A549 (cell line): ENCODE results near the gene C10orf90. TPM values are rescaled to one million over a fixed set of nuclear protein-coding genes. Genes with fewer than 3 reads are reported as not detected.
A peak's percentile ranks its signal among the peaks of the same experiment; 100 is the strongest.

Experiments
- ATAC-seq, 2 experiments: fragments of 200-7000 bp in 1 of 2; fragments of >200 bp in 1 of 2; cut with Nextera tagmentation in 1 of 2; cut with Tn5 transposase in 1 of 2; 3 replicates each; pipeline versions ENCODE4 v1.8.0 to v1.9.1; 2018 to 2020; ENCODE audit warnings: mild to moderate bottlenecking in 1 of 2, moderate library complexity in 1 of 2
- CTCF ChIA-PET: fragments of 300-600 bp; sonication (Branson Sonifier 250); formaldehyde crosslinking; extraction: SDS; loops from one replicate; lab custom pipeline; 2021; ENCODE audit warnings: antibody characterized with exemption, inconsistent platforms; lab: Yijun Ruan, JAX
- POLR2A ChIA-PET: fragments of 350-600 bp; formaldehyde crosslinking; extraction: SDS; loops from one replicate; lab custom pipeline; 2021; ENCODE audit warnings: antibody characterized with exemption, inconsistent platforms; lab: Yijun Ruan, JAX
- DNase-seq, 2 experiments: peaks; one replicate each; pipeline versions ENCODE4 v3.0.0 to v3.0.0-alpha.2; 2011 to 2016; ENCODE audit warnings: low read depth in 1 of 2, low spot score in 1 of 2
- FAIRE-seq: peaks from 2 replicates; lab custom pipeline; 2011; peaks lifted over from hg19 to GRCh38; lab: Jason Lieb, UNC
- H3K27ac ChIP-seq, 2 experiments: fragments of >200 bp; sonication (Bioruptor Twin); formaldehyde crosslinking; 3 replicates each; pipeline ENCODE4 v1.5.1; 2016 to 2017
- H3K4me1 ChIP-seq: fragments of >200 bp; sonication (Bioruptor Twin); formaldehyde crosslinking; 3 replicates; pipeline ENCODE4 v1.6.1; 2016
- H3K4me2 ChIP-seq: fragments of >200 bp; sonication (Bioruptor Twin); formaldehyde crosslinking; 3 replicates; pipeline ENCODE4 v1.6.1; 2016
- H3K4me3 ChIP-seq: fragments of >200 bp; sonication (Bioruptor Twin); formaldehyde crosslinking; 3 replicates; pipeline ENCODE4 v1.5.1; 2016
- H3K9me3 ChIP-seq: fragments of >200 bp; sonication (Bioruptor Twin); formaldehyde crosslinking; 3 replicates; pipeline ENCODE4 v1.6.1; 2016
- BHLHE40 ChIP-seq: IDR thresholded peaks from 2 replicates; pipeline ENCODE4 v1.6.1; 2012; ENCODE audit warnings: low read depth, low read length, inconsistent platforms
- CBX2 ChIP-seq: fragments of 200-600 bp; sonication (generic); IDR thresholded peaks from 2 replicates; pipeline ENCODE4 v1.6.1; 2016; ENCODE audit warnings: low read depth, mild to moderate bottlenecking, borderline replicate concordance
- CBX8 ChIP-seq: fragments of 200-600 bp; sonication (generic); IDR thresholded peaks from 2 replicates; pipeline ENCODE4 v1.6.1; 2016
- CEBPB ChIP-seq, 2 experiments: fragments of >200 bp in 1 of 2; sonication (Bioruptor Twin) in 1 of 2; formaldehyde crosslinking in 1 of 2; IDR thresholded peaks; 2 replicates each; pipeline ENCODE4 v1.6.1; 2012 to 2016
- CHD2 ChIP-seq: fragments of 150-350 bp; IDR thresholded peaks from 2 replicates; pipeline ENCODE4 v1.6.1; 2014; ENCODE audit warnings: low read length; ENCODE audit not compliant: partially characterized antibody
- CHD4 ChIP-seq: fragments of 200-600 bp; sonication (generic); IDR thresholded peaks from 2 replicates; pipeline ENCODE4 v1.6.1; 2016; ENCODE audit warnings: antibody characterized with exemption, mild to moderate bottlenecking, borderline replicate concordance
- ELK1 ChIP-seq: fragments of 150-350 bp; IDR thresholded peaks from 2 replicates; pipeline ENCODE4 v1.6.1; 2014; ENCODE audit warnings: low read depth, mild to moderate bottlenecking, low read length
- EP300 ChIP-seq, 2 experiments: fragments of >200 bp; sonication (Bioruptor Twin); formaldehyde crosslinking; IDR thresholded peaks; 2 replicates in 1 of 2; 3 replicates in 1 of 2; pipeline ENCODE4 v1.6.1; 2016 to 2017
- ESRRA ChIP-seq: fragments of 150-350 bp; IDR thresholded peaks from 2 replicates; pipeline ENCODE4 v1.6.1; 2014; ENCODE audit warnings: mild to moderate bottlenecking, low read length, borderline replicate concordance
- FOSB ChIP-seq: fragments of 250-450 bp; sonication (Bioruptor Pico); IDR thresholded peaks from 2 replicates; pipeline ENCODE4 v1.5.0; 2020; ENCODE audit warnings: mild to moderate bottlenecking, moderate library complexity
- FOXS1 ChIP-seq: fragments of 250-450 bp; sonication (Bioruptor Pico); IDR thresholded peaks from 2 replicates; pipeline ENCODE4 v1.5.0; 2020; ENCODE audit warnings: mild to moderate bottlenecking, moderate library complexity
- GATA3 ChIP-seq: IDR thresholded peaks from 2 replicates; pipeline ENCODE4 v1.6.1; 2012; ENCODE audit warnings: borderline replicate concordance
- HEYL ChIP-seq: fragments of 250-450 bp; sonication (Bioruptor Pico); IDR thresholded peaks from 2 replicates; pipeline ENCODE4 v1.8.0; 2021; ENCODE audit warnings: mild to moderate bottlenecking, moderate library complexity
- JUNB ChIP-seq: fragments of >200 bp; sonication (Bioruptor Twin); formaldehyde crosslinking; IDR thresholded peaks from 2 replicates; pipeline ENCODE4 v1.6.1; 2016
- KDM1A ChIP-seq: fragments of 200-600 bp; sonication (generic); IDR thresholded peaks from 2 replicates; pipeline ENCODE4 v1.6.1; 2016; ENCODE audit warnings: low read depth, mild to moderate bottlenecking
- KDM5A ChIP-seq: fragments of 200-600 bp; sonication (generic); IDR thresholded peaks from 2 replicates; pipeline ENCODE4 v1.6.1; 2016; ENCODE audit warnings: antibody characterized with exemption, mild to moderate bottlenecking
- MAX ChIP-seq: IDR thresholded peaks from 2 replicates; pipeline ENCODE4 v1.6.1; 2012
- MAZ ChIP-seq: fragments of 150-350 bp; IDR thresholded peaks from 2 replicates; pipeline ENCODE4 v1.6.1; 2014; ENCODE audit warnings: antibody characterized with exemption, low read depth, low read length, borderline replicate concordance
- MYC ChIP-seq: IDR thresholded peaks from 2 replicates; pipeline ENCODE4 v1.6.1; 2012; ENCODE audit warnings: mild to moderate bottlenecking, inconsistent platforms, low read length, improper control_type of control experiment, borderline replicate concordance
- NR3C1 ChIP-seq: fragments of >200 bp; sonication (Bioruptor Twin); formaldehyde crosslinking; IDR thresholded peaks from 3 replicates; pipeline ENCODE4 v1.6.1; 2017
- PHF8 ChIP-seq: fragments of 200-600 bp; sonication (generic); IDR thresholded peaks from 2 replicates; pipeline ENCODE4 v1.6.1; 2016; ENCODE audit warnings: low read depth, mild to moderate bottlenecking, antibody characterized with exemption, moderate library complexity, borderline replicate concordance
- POLR2A ChIP-seq: IDR thresholded peaks from 2 replicates; pipeline ENCODE4 v1.6.1; 2012; ENCODE audit warnings: mild to moderate bottlenecking, low read length
- RARB ChIP-seq: fragments of 250-450 bp; sonication (Bioruptor Pico); IDR thresholded peaks from 2 replicates; pipeline ENCODE4 v1.8.0; 2021; ENCODE audit warnings: mild to moderate bottlenecking, moderate library complexity
- RCOR1 ChIP-seq: fragments of 150-350 bp; IDR thresholded peaks from 2 replicates; pipeline ENCODE4 v1.6.1; 2014; ENCODE audit warnings: antibody characterized with exemption, low read length, low read depth
- REST ChIP-seq: fragments of 200-600 bp; sonication (generic); IDR thresholded peaks from 2 replicates; pipeline ENCODE4 v1.6.1; 2016; ENCODE audit warnings: antibody characterized with exemption, mild to moderate bottlenecking, moderate library complexity
- RFX5 ChIP-seq: fragments of 450-650 bp; IDR thresholded peaks from 2 replicates; pipeline ENCODE4 v1.7.1; 2014; ENCODE audit warnings: antibody characterized with exemption, mild to moderate bottlenecking, moderate library complexity
- SMC3 ChIP-seq: fragments of >200 bp; sonication (Bioruptor Twin); formaldehyde crosslinking; IDR thresholded peaks from 3 replicates; pipeline ENCODE4 v1.6.1; 2018; ENCODE audit warnings: inconsistent platforms
- TP53 ChIP-seq: fragments of 250-450 bp; sonication (Bioruptor Pico); IDR thresholded peaks from 2 replicates; pipeline ENCODE4 v1.5.0; 2021; ENCODE audit warnings: mild to moderate bottlenecking, moderate library complexity
- ZC3H11A ChIP-seq: fragments of 450-650 bp; IDR thresholded peaks from 2 replicates; pipeline ENCODE4 v1.6.1; 2014; ENCODE audit warnings: antibody characterized with exemption, mild to moderate bottlenecking
- ZFP36 ChIP-seq: fragments of 450-650 bp; IDR thresholded peaks from 2 replicates; pipeline ENCODE4 v1.6.1; 2014; ENCODE audit warnings: borderline replicate concordance; ENCODE audit not compliant: partially characterized antibody
- WGBS: methylation state at CpG from one replicate; pipeline ENCODE4 v1.1.6; 2017; ENCODE audit errors: missing lambda C conversion rate; 5-methylcytosine and 5-hydroxymethylcytosine counted together
- polyA plus RNA-seq, 4 experiments: library from polyadenylated mRNA; depleted of rRNA in 3 of 4; stranded (reverse); fragments of >200 nt; fragmentation: RNase III in 1 of 4; extraction: RNeasy Plus Mini Kit Qiagen cat#74134 plus additional on column Dnase treatment in 1 of 4; gene quantifications; 2 replicates in 3 of 4; 3 replicates in 1 of 4; pipeline ENCODE4 v1.2.3, GENCODE V29; 2011 to 2017
- TF ChIP-seq, protein P1 (sequence below): fragments of >200 bp; sonication (Bioruptor Twin); formaldehyde crosslinking; IDR thresholded peaks from 3 replicates; pipeline ENCODE4 v1.6.1; 2016
- TF ChIP-seq, protein P2 (sequence below): fragments of 250-450 bp; sonication (Bioruptor Pico); IDR thresholded peaks from 2 replicates; pipeline ENCODE4 v1.5.0; 2021; ENCODE audit warnings: mild to moderate bottlenecking, moderate library complexity, borderline replicate concordance
- TF ChIP-seq, protein P3 (sequence below): IDR thresholded peaks from 2 replicates; pipeline ENCODE4 v1.6.1; 2012; ENCODE audit warnings: low read depth, borderline replicate concordance

Gene C10orf90
- polyA plus RNA-seq, 2 of the 4 experiments (the other 2 are of a cell fraction): 0.70 to 2.0 TPM

DNA sequence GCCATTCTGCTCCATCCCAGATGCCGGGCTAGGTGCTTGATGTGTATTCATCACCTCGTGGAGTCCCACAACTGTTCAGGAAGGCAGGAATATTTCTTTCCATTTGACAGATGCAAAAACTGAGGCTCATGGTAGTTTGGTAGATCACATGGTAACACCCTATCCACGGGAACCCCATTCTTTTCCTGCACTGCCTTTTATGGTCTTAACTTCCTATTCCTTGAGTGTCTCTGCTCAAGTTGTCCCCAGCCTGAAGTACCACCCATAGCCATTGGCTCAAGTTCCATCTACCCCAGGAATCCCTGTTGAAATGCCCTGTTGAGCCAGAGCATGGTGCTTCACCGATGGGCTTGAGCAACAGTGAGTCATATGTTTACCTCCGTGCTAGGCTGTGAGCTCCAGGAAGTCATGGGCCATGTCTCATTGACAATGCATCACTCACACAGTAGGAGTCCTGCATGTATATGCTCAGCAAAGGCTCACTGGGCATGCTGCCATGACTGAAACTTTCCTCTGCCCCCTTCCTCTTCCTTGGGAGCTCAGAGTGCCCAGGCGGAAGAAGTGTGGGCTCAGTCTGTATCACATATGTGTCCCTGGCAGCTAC, 210.5 kb downstream of the C10orf90 start:
- no peaks in the 10 kb centered on the region for H3K9me3 ChIP-seq
- H3K4me3 ChIP-seq: no peak overlapping the region
- POLR2A ChIA-PET: no interaction called here
- peak; percentile 94 to 96 for ATAC-seq
- H3K4me1 ChIP-seq: peaks cover 36% of the 10 kb centered on the region
- CTCF ChIA-PET: interaction anchor here (0.7 to 4.4 kb wide), 8 partner anchors 13 to 525 kb away, joined by 3 to 14 read pairs (median 4); no protein-coding TSS in a partner anchor
- DNase-seq: peak; percentile 90 to 96
- peak overlapping the region; percentile 88 to 91 for H3K27ac ChIP-seq
- FAIRE-seq: peak; percentile 98
- WGBS: 23% methylated on average over 6 of the region's 6 CpGs
- peak overlapping the region; percentile 60 for H3K4me2 ChIP-seq
- TF ChIP-seq KDM1A (peak; percentile 95), CBX2 (no peak), RARB (CRISPR knock-in tag) (no peak), HEYL (CRISPR knock-in tag) (no peak), TP53 (no peak), SMC3 (peak; percentile 40; the same call in 2 of the 3 replicates), PHF8 (no peak), CBX8 (no peak), POLR2A (no peak), ESRRA (no peak), FOXS1 (CRISPR knock-in tag) (peak; percentile 85; the same call in 1 of the 2 replicates), JUNB (peak; percentile 93), MAX (peak; percentile 90), CHD2 (peak; percentile 10), EP300 (IDR thresholded peaks at IDR 0.05) (peak; percentile 54 to 87; a peak in 3 of 5 replicates), ELK1 (peak; percentile 94), MYC (no peak), GATA3 (peak; percentile 92), RCOR1 (0 out of 2 replicates have a peak, but pooled peaks have one; percentile 39), CHD4 (peak; percentile 89), KDM5A (no peak), NR3C1 (no peak), CEBPB (IDR thresholded peaks at IDR 0.05) (peak; percentile 92 to 98), ZFP36 (peak; percentile 83), FOSB (CRISPR knock-in tag) (no peak), ZC3H11A (no peak), BHLHE40 (no peak), MAZ (no peak), REST (no peak), RFX5 (no peak)
- TF ChIP-seq, protein P1, sequence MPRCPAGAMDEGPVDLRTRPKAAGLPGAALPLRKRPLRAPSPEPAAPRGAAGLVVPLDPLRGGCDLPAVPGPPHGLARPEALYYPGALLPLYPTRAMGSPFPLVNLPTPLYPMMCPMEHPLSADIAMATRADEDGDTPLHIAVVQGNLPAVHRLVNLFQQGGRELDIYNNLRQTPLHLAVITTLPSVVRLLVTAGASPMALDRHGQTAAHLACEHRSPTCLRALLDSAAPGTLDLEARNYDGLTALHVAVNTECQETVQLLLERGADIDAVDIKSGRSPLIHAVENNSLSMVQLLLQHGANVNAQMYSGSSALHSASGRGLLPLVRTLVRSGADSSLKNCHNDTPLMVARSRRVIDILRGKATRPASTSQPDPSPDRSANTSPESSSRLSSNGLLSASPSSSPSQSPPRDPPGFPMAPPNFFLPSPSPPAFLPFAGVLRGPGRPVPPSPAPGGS: peak; percentile 80; the same call in 1 of the 3 replicates
- TF ChIP-seq, protein P2, sequence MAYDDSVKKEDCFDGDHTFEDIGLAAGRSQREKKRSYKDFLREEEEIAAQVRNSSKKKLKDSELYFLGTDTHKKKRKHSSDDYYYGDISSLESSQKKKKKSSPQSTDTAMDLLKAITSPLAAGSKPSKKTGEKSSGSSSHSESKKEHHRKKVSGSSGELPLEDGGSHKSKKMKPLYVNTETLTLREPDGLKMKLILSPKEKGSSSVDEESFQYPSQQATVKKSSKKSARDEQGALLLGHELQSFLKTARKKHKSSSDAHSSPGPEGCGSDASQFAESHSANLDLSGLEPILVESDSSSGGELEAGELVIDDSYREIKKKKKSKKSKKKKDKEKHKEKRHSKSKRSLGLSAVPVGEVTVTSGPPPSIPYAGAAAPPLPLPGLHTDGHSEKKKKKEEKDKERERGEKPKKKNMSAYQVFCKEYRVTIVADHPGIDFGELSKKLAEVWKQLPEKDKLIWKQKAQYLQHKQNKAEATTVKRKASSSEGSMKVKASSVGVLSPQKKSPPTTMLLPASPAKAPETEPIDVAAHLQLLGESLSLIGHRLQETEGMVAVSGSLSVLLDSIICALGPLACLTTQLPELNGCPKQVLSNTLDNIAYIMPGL: no peak
- TF ChIP-seq, protein P3, sequence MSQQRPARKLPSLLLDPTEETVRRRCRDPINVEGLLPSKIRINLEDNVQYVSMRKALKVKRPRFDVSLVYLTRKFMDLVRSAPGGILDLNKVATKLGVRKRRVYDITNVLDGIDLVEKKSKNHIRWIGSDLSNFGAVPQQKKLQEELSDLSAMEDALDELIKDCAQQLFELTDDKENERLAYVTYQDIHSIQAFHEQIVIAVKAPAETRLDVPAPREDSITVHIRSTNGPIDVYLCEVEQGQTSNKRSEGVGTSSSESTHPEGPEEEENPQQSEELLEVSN: peak; percentile 18; the same call in 1 of the 2 replicates
